Astrocyte (in vitro differentiated cells and primary cell): Measurements from ENCODE around the gene CAPNS1. TPM values are rescaled to one million over a fixed set of nuclear protein-coding genes. Genes with fewer than 3 reads are reported as not detected.
A peak's percentile ranks its signal among the peaks of the same experiment; 100 is the strongest.

Experiments
- DNase-seq: peaks from one replicate; pipeline ENCODE4 v3.0.0-alpha.2; 2010; ENCODE audit warnings: low read depth
- FAIRE-seq: peaks from 2 replicates; lab custom pipeline; 2011; peaks lifted over from hg19 to GRCh38; lab: Jason Lieb, UNC
- H2AFZ ChIP-seq: 2 replicates; pipeline ENCODE4 v1.6.0; 2012; ENCODE audit warnings: low read depth, low read length, inconsistent platforms
- H3K27ac ChIP-seq: 2 replicates; pipeline ENCODE4 v1.5.1; 2011; ENCODE audit warnings: low read depth, low read length, inconsistent platforms
- H3K27me3 ChIP-seq: 2 replicates; pipeline ENCODE4 v1.6.0; 2011; ENCODE audit warnings: low read length, inconsistent platforms; ENCODE audit not compliant: insufficient read depth
- H3K36me3 ChIP-seq: 2 replicates; pipeline ENCODE4 v1.5.1; 2011; ENCODE audit warnings: low read length, inconsistent platforms; ENCODE audit not compliant: insufficient read depth
- H3K4me1 ChIP-seq: 2 replicates; pipeline ENCODE4 v1.5.1; 2011; ENCODE audit warnings: low read length, inconsistent platforms; ENCODE audit not compliant: insufficient read depth
- H3K4me2 ChIP-seq: 2 replicates; pipeline ENCODE4 v1.6.0; 2012; ENCODE audit warnings: low read length, inconsistent platforms
- H3K4me3 ChIP-seq: 2 replicates; pipeline ENCODE4 v1.5.1; 2011; ENCODE audit warnings: low read depth, mild to moderate bottlenecking, low read length, inconsistent platforms; ENCODE audit not compliant: insufficient read depth
- H3K79me2 ChIP-seq: 2 replicates; pipeline ENCODE4 v1.6.0; 2012; ENCODE audit warnings: mild to moderate bottlenecking, low read length, inconsistent platforms; ENCODE audit not compliant: insufficient read depth
- H3K9ac ChIP-seq: 2 replicates; pipeline ENCODE4 v1.6.0; 2012; ENCODE audit warnings: mild to moderate bottlenecking, low read length, inconsistent platforms
- H3K9me3 ChIP-seq: 2 replicates; pipeline ENCODE4 v1.5.1; 2012; ENCODE audit warnings: low read depth, mild to moderate bottlenecking, low read length, inconsistent platforms; ENCODE audit not compliant: insufficient read depth
- H4K20me1 ChIP-seq: 2 replicates; pipeline ENCODE4 v1.6.0; 2012; ENCODE audit warnings: low read length, inconsistent platforms; ENCODE audit not compliant: insufficient read depth
- H3K27ac Mint-ChIP-seq: one replicate; pipeline ENCODE4 v1.8.0; 2021; ENCODE audit warnings: mild to moderate bottlenecking, mixed read lengths; ENCODE audit not compliant: unreplicated experiment
- H3K27me3 Mint-ChIP-seq: one replicate; pipeline ENCODE4 v1.8.0; 2021; ENCODE audit warnings: low read depth, mixed read lengths; ENCODE audit not compliant: unreplicated experiment
- H3K36me3 Mint-ChIP-seq: one replicate; pipeline ENCODE4 v1.8.0; 2021; ENCODE audit warnings: low read depth, mixed read lengths; ENCODE audit not compliant: unreplicated experiment
- H3K4me1 Mint-ChIP-seq: one replicate; pipeline ENCODE4 v1.8.0; 2021; ENCODE audit warnings: low read depth, mixed read lengths; ENCODE audit not compliant: unreplicated experiment
- H3K4me3 Mint-ChIP-seq: one replicate; pipeline ENCODE4 v1.8.0; 2021; ENCODE audit warnings: mild to moderate bottlenecking, moderate library complexity, mixed read lengths; ENCODE audit not compliant: unreplicated experiment
- H3K9me3 Mint-ChIP-seq: one replicate; pipeline ENCODE4 v1.8.0; 2021; ENCODE audit warnings: mild to moderate bottlenecking, mixed read lengths; ENCODE audit not compliant: unreplicated experiment
- EZH2 ChIP-seq: IDR thresholded peaks from 2 replicates; pipeline ENCODE4 v1.6.1; 2012; ENCODE audit warnings: mild to moderate bottlenecking, low read length, inconsistent platforms; ENCODE audit not compliant: insufficient read depth
- total RNA-seq: library from RNA; stranded (reverse); gene quantifications from 2 replicates; pipeline ENCODE4 v1.2.1, GENCODE V29; 2021
- TF ChIP-seq, protein P1 (sequence below): IDR thresholded peaks from 2 replicates; pipeline ENCODE4 v1.5.1; 2011; ENCODE audit warnings: low read depth, mild to moderate bottlenecking, inconsistent platforms, low read length, moderate library complexity; ENCODE audit not compliant: insufficient read depth

CAPNS1 gene
- total RNA-seq, 1 donor from 2014 or later: 665 TPM

DNA sequence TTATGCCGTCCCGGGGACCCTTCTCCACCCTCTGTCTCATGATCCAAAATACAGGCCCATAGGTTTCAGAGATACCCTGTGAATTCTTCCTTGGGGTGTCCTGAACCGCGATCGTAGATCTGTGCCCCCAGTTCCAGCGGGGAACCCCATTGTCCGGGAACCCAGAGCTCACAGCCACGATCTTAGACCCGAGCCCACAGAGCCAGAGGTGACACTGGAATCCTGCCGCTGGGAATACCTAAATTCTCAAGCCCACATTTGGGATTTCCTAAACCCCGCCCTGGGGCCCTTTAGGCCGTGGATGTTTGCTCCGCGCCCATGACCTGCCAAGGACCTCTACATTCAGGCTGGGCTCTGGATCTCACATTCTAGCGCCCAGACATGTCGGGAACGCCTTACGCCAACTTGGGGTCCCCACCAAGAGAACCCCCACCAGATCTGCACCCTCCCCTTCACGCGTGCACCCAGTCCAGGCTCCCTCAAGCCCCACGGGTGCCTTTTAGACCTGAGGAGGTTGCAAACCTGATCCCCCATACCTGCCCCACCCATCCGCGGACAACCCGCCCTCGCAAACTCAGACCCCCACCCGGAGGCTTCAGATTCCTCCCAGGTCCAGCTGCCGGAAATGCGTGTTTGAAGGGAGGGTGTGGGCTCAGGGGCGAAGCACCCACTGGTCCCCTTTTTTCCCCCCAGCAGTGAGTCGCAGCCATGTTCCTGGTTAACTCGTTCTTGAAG is 605 bp downstream of the CAPNS1 start:
- H4K20me1 ChIP-seq: peaks cover 32% of the 10 kb centered on the region
- H3K4me3 Mint-ChIP-seq: peak overlapping the region; percentile 98
- peak overlapping the region; percentile 51 for H2AFZ ChIP-seq
- H3K36me3 Mint-ChIP-seq: peaks cover 14% of the 10 kb centered on the region
- peaks cover 3% of the 10 kb centered on the region for H3K9me3 Mint-ChIP-seq
- FAIRE-seq (no peak), DNase-seq (peak; percentile 67)
- H3K27me3 ChIP-seq: no peaks in the 10 kb centered on the region
- peaks cover 18% of the 10 kb centered on the region for H3K36me3 ChIP-seq
- H3K4me2 ChIP-seq: peak overlapping the region; percentile 95
- H3K4me1 ChIP-seq: peaks cover 15% of the 10 kb centered on the region
- H3K79me2 ChIP-seq: peaks cover 43% of the 10 kb centered on the region
- peaks cover 6% of the 10 kb centered on the region for H3K4me1 Mint-ChIP-seq
- TF ChIP-seq, protein P1, sequence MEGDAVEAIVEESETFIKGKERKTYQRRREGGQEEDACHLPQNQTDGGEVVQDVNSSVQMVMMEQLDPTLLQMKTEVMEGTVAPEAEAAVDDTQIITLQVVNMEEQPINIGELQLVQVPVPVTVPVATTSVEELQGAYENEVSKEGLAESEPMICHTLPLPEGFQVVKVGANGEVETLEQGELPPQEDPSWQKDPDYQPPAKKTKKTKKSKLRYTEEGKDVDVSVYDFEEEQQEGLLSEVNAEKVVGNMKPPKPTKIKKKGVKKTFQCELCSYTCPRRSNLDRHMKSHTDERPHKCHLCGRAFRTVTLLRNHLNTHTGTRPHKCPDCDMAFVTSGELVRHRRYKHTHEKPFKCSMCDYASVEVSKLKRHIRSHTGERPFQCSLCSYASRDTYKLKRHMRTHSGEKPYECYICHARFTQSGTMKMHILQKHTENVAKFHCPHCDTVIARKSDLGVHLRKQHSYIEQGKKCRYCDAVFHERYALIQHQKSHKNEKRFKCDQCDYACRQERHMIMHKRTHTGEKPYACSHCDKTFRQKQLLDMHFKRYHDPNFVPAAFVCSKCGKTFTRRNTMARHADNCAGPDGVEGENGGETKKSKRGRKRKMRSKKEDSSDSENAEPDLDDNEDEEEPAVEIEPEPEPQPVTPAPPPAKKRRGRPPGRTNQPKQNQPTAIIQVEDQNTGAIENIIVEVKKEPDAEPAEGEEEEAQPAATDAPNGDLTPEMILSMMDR: no peak
- no peak for TF ChIP-seq EZH2
- H3K9ac ChIP-seq: peak overlapping the region; percentile 98
- peak overlapping the region; percentile 97 for H3K27ac ChIP-seq
- no peaks in the 10 kb centered on the region for H3K27me3 Mint-ChIP-seq
- peak overlapping the region; percentile 98 for H3K27ac Mint-ChIP-seq
- no peaks in the 10 kb centered on the region for H3K9me3 ChIP-seq
- peak overlapping the region; percentile 90 for H3K4me3 ChIP-seq

DNA sequence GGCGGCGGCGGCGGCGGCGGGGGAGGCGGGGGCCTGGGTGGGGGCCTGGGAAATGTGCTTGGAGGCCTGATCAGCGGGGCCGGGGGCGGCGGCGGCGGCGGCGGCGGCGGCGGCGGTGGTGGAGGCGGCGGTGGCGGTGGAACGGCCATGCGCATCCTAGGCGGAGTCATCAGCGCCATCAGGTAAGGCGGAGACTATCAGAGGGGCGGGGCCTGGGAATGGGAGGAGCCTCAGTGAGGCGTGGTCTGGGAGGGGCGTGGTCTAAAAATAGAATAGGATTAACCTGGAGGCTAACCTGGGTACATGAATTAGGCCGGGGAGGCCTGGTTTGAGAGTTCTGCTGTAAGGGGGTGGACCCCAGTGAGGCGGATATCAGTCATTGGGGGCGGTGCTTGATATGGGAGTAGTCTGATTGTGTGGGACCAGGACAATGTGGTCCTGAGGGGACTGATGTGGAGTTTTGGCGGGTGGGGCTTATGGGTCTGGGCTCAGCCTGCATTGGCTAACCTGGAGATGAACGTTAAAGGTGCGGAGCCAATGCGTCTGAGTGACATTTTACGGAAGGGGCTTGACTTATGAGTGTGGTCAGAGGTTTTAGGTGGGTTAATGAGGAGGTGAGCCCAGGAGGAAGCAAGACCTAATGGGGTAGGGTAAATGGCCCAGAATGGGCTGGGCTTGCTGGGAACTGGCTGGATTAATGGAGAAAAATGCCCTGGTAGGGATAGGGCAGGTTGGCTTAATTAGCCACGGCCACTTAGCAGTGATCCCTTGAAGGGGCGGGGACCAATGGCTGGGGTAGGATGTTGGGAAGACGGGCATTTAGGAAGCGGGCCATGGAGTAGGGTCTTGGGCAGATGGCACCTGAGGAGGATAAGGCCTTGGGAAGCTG is 1.4 kb downstream of the CAPNS1 start:
- Mint-ChIP-seq H3K4me3 (peak overlapping the region; percentile 98), H3K27ac (peak overlapping the region; percentile 88), H3K9me3 (peaks cover 3% of the 10 kb centered on the region), H3K4me1 (peaks cover 6% of the 10 kb centered on the region), H3K36me3 (peaks cover 22% of the 10 kb centered on the region), H3K27me3 (no peaks in the 10 kb centered on the region)
- Histone ChIP-seq H4K20me1 (peaks cover 40% of the 10 kb centered on the region), H3K27me3 (no peaks in the 10 kb centered on the region), H3K79me2 (peaks cover 51% of the 10 kb centered on the region), H3K9me3 (no peaks in the 10 kb centered on the region), H2AFZ (no peak overlapping the region), H3K4me2 (peak overlapping the region; percentile 95), H3K4me1 (peaks cover 15% of the 10 kb centered on the region), H3K9ac (peak overlapping the region; percentile 98), H3K4me3 (peak overlapping the region; percentile 90), H3K27ac (peak overlapping the region; percentile 9), H3K36me3 (peaks cover 26% of the 10 kb centered on the region)
- FAIRE-seq (no peak), DNase-seq (peak; percentile 53)
- TF ChIP-seq, protein P1: no peak
- TF ChIP-seq EZH2: no peak
